Measurements from ENCODE around the gene TMEM89. TPM values are rescaled to one million over a fixed set of nuclear protein-coding genes. Genes with fewer than 3 reads are reported as not detected.

The TMEM89 gene
- total and polyA plus RNA-seq, 2 of the 13 experiments (the other 11 are each of a cell fraction or from before 2014, with no cell fraction given), result 0.31 to 0.59 TPM

- TF ChIP-seq, protein P1, sequence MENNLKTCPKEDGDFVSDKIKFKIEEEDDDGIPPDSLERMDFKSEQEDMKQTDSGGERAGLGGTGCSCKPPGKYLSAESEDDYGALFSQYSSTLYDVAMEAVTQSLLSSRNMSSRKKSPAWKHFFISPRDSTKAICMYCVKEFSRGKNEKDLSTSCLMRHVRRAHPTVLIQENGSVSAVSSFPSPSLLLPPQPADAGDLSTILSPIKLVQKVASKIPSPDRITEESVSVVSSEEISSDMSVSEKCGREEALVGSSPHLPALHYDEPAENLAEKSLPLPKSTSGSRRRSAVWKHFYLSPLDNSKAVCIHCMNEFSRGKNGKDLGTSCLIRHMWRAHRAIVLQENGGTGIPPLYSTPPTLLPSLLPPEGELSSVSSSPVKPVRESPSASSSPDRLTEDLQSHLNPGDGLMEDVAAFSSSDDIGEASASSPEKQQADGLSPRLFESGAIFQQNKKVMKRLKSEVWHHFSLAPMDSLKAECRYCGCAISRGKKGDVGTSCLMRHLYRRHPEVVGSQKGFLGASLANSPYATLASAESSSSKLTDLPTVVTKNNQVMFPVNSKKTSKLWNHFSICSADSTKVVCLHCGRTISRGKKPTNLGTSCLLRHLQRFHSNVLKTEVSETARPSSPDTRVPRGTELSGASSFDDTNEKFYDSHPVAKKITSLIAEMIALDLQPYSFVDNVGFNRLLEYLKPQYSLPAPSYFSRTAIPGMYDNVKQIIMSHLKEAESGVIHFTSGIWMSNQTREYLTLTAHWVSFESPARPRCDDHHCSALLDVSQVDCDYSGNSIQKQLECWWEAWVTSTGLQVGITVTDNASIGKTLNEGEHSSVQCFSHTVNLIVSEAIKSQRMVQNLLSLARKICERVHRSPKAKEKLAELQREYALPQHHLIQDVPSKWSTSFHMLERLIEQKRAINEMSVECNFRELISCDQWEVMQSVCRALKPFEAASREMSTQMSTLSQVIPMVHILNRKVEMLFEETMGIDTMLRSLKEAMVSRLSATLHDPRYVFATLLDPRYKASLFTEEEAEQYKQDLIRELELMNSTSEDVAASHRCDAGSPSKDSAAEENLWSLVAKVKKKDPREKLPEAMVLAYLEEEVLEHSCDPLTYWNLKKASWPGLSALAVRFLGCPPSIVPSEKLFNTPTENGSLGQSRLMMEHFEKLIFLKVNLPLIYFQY (CRISPR knock-in tag; IDR thresholded peaks at IDR 0.05; ENCODE audit: borderline replicate concordance), result no peak; the same call in 1 of the 2 replicates
- TF ChIP-seq, protein P2, sequence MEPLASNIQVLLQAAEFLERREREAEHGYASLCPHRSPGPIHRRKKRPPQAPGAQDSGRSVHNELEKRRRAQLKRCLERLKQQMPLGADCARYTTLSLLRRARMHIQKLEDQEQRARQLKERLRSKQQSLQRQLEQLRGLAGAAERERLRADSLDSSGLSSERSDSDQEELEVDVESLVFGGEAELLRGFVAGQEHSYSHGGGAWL (CRISPR knock-in tag; IDR thresholded peaks at IDR 0.05), result peak; percentile 43
- TF ChIP-seq RBAK (CRISPR knock-in tag; IDR thresholded peaks at IDR 0.05) (0 out of 2 replicates have a peak, but pooled peaks have one; percentile 41), MTERF4 (CRISPR knock-in tag; IDR thresholded peaks at IDR 0.05) (0 out of 2 replicates have a peak, but pooled peaks have one; percentile 57), IRF1 (CRISPR knock-in tag; IDR thresholded peaks at IDR 0.05; ENCODE audit: low read depth) (no peak; the same call in 1 of the 2 replicates), ZSCAN5A (CRISPR knock-in tag; IDR thresholded peaks at IDR 0.05; ENCODE audit: borderline replicate concordance) (no peak), ZIK1 (CRISPR knock-in tag; IDR thresholded peaks at IDR 0.05; ENCODE audit: borderline replicate concordance, low read depth) (peak; percentile 84), ZNF75D (CRISPR knock-in tag; IDR thresholded peaks at IDR 0.05; ENCODE audit: borderline replicate concordance) (no peak), TP53 (CRISPR knock-in tag; conservative IDR thresholded peaks at IDR 0.05) (peak; percentile 52; the same call in 1 of the 2 replicates), ZMAT3 (CRISPR knock-in tag; conservative IDR thresholded peaks at IDR 0.05) (0 out of 2 replicates have a peak, but pooled peaks have one; percentile 27), ZNF644 (CRISPR knock-in tag; IDR thresholded peaks at IDR 0.05; ENCODE audit: low read depth) (no peak), ZNF234 (CRISPR knock-in tag; conservative IDR thresholded peaks at IDR 0.05) (0 out of 2 replicates have a peak, but pooled peaks have one; percentile 62), ZFYVE20 (CRISPR knock-in tag; IDR thresholded peaks at IDR 0.05; ENCODE audit: borderline replicate concordance, low read depth) (no peak), ARID5B (CRISPR knock-in tag; IDR thresholded peaks at IDR 0.05) (no peak), POGZ (CRISPR knock-in tag; IDR thresholded peaks at IDR 0.05) (no peak), CC2D1A (CRISPR knock-in tag; IDR thresholded peaks at IDR 0.05) (no peak)
Observed at GRCh38 chr3:48635222-48636021, 13.9 kb upstream of the TMEM89 start, which contains the start of gene SLC26A6 (continued).
